Progenitor cell of endocrine pancreas (in vitro differentiated cells): ENCODE measurements around the gene ALMS1. TPM values are rescaled to one million over a fixed set of nuclear protein-coding genes. Genes with fewer than 3 reads are reported as not detected.

Experiments
- DNase-seq: peaks from one replicate; pipeline ENCODE4 v3.0.0; 2021; ENCODE audit warnings: low spot score; ENCODE audit not compliant: unreplicated experiment
- H3K27ac Mint-ChIP-seq: 2 replicates; pipeline ENCODE4 v1.8.0; 2021; ENCODE audit warnings: mild to moderate bottlenecking, moderate library complexity, mixed read lengths
- H3K27me3 Mint-ChIP-seq: 2 replicates; pipeline ENCODE4 v1.8.0; 2021; ENCODE audit warnings: mixed read lengths
- H3K36me3 Mint-ChIP-seq: 2 replicates; pipeline ENCODE4 v1.8.0; 2022; ENCODE audit warnings: mixed read lengths; ENCODE audit not compliant: insufficient read depth
- H3K4me1 Mint-ChIP-seq: 2 replicates; pipeline ENCODE4 v1.8.0; 2021; ENCODE audit warnings: low read depth, mixed read lengths
- H3K4me3 Mint-ChIP-seq: 2 replicates; pipeline ENCODE4 v1.8.0; 2021; ENCODE audit warnings: low read depth, mild to moderate bottlenecking, moderate library complexity, mixed read lengths
- H3K9me3 Mint-ChIP-seq: 2 replicates; pipeline ENCODE4 v1.8.0; 2021; ENCODE audit warnings: low read depth, mixed read lengths
- total RNA-seq: library from RNA; stranded (reverse); gene quantifications from 2 replicates; pipeline ENCODE4 v1.2.1, GENCODE V29; 2021
- TF ChIP-seq, protein P1 (sequence below): fragments of 200-600 bp; sonication (generic); IDR thresholded peaks from one replicate; pipeline ENCODE4 v1.5.0; 2021; ENCODE audit warnings: antibody characterized with exemption, mild to moderate bottlenecking; ENCODE audit not compliant: unreplicated experiment

ALMS1 gene
- total RNA-seq, 1 donor from 2014 or later = 40.8 TPM

DNA sequence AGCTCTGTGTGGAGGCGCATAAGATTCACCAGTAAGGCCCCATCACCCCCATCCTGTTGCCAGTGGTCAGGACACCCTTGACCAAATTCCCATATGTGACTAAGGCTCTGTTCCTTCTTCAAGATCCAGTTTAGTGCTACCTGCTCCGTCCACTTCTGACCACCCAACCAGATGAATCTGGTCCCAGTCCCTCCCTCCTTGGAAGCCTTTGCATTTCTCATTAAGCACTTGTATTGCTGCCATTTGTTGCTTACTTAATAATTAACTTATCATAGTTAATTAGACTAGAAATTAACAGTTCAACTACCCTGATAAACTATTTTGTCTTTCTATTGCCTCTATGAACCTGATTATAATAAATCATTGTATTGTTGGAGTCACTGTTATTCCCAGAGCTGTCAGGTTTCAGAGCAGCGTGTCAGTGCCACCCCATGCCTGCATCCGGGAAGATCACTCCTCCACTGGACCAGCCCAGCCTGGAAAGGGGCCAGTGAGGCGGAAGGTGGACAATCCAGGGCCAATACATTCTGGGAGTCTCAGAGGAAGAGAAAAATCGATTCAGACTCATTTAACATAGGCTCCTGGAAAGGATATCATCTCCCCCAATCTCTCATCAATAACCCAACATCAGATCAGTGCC is 266.1 kb downstream of the ALMS1 start:
- DNase-seq = no peak
- Mint-ChIP-seq H3K36me3 (peaks cover 1% of the 10 kb centered on the region), H3K27me3 (peaks cover 3% of the 10 kb centered on the region), H3K27ac (no peak overlapping the region), H3K4me3 (no peak overlapping the region), H3K4me1 (peaks cover 3% of the 10 kb centered on the region), H3K9me3 (peaks cover 4% of the 10 kb centered on the region)
- TF ChIP-seq, protein P1, sequence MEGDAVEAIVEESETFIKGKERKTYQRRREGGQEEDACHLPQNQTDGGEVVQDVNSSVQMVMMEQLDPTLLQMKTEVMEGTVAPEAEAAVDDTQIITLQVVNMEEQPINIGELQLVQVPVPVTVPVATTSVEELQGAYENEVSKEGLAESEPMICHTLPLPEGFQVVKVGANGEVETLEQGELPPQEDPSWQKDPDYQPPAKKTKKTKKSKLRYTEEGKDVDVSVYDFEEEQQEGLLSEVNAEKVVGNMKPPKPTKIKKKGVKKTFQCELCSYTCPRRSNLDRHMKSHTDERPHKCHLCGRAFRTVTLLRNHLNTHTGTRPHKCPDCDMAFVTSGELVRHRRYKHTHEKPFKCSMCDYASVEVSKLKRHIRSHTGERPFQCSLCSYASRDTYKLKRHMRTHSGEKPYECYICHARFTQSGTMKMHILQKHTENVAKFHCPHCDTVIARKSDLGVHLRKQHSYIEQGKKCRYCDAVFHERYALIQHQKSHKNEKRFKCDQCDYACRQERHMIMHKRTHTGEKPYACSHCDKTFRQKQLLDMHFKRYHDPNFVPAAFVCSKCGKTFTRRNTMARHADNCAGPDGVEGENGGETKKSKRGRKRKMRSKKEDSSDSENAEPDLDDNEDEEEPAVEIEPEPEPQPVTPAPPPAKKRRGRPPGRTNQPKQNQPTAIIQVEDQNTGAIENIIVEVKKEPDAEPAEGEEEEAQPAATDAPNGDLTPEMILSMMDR = no peak

DNA sequence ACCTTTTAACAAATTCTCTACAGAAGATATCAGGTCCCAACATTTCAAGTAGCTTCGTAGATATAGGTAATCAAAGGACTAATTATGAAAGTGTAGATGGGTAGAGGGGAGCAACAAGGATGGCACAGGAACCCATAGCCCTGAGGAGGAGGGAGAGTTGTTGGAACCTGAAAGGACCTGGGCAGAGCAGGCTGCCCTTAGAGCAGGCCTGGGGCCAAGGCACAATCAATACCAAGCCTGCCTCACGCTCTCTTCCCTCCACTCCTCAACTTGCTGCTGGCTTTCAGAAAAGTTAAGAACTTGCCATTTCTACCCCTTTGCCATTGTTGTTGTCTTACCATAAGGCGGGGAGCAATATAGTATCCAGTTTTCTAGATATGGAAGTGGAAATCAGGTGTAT is 266.7 kb downstream of the ALMS1 start:
- H3K27me3 Mint-ChIP-seq = peaks cover 3% of the 10 kb centered on the region

DNA sequence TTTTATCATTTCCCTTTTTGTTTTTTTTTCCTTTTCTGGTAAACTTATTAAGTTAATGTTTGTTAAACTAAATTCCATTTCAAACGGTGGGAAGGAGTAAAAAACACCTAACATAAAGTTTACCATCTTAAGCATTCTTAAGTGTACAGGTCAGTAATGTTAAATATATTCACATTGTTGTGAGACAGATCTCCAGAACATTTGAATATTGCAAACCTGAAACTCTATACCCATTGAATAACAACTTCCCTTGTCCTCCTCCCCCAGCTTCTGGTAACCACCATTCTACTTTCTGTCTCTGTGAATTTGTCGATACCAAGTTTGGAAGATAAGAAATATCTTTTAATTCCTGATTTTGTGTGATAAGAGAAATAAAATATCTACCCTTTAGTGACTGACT is 268.5 kb downstream of the ALMS1 start:
- H3K27ac Mint-ChIP-seq = no peak overlapping the region
- peaks cover 3% of the 10 kb centered on the region for H3K4me1 Mint-ChIP-seq
- no peak overlapping the region for H3K4me3 Mint-ChIP-seq
- no peak for DNase-seq
- peaks cover 11% of the 10 kb centered on the region for H3K27me3 Mint-ChIP-seq
- TF ChIP-seq, protein P1 = no peak
- H3K9me3 Mint-ChIP-seq = no peaks in the 10 kb centered on the region
- no peaks in the 10 kb centered on the region for H3K36me3 Mint-ChIP-seq

More for the DNA sequence above, 266.7 kb downstream of the ALMS1 start:
- DNase-seq = no peak
- Mint-ChIP-seq H3K9me3 (peaks cover 4% of the 10 kb centered on the region), H3K4me3 (no peak overlapping the region), H3K27ac (no peak overlapping the region), H3K36me3 (peaks cover 1% of the 10 kb centered on the region), H3K4me1 (peaks cover 3% of the 10 kb centered on the region)
- TF ChIP-seq, protein P1 = no peak

Other genes with a start within 250 kb of the ALMS1 start
- not detected in 2 replicates for gene NOTO, start 183.3 kb upstream of the ALMS1 start, total RNA-seq
- gene SMYD5, start 171.6 kb upstream of the ALMS1 start, total RNA-seq = 30.2 and 32.7 TPM in 2 replicates
- 9.8 and 10.2 TPM in 2 replicates for gene PRADC1, start 152.6 kb upstream of the ALMS1 start, total RNA-seq
- 249 and 256 TPM in 2 replicates for gene CCT7, start 151.5 kb upstream of the ALMS1 start, total RNA-seq
- 7.1 and 7.4 TPM in 2 replicates for gene FBXO41, start 101.4 kb upstream of the ALMS1 start, total RNA-seq
- gene EGR4, start 92.3 kb upstream of the ALMS1 start, total RNA-seq = 0.12 TPM in 1 of 2 replicates, not detected in the other